Gastroesophageal sphincter (tissue), 3 donors: ENCODE data around the gene CPT1A.

Experiments
- EP300 ChIP-seq: sonication (generic); formaldehyde crosslinking; IDR thresholded peaks from one replicate; pipeline ENCODE4 v1.6.1; 2017; ENCODE audit warnings: antibody characterized with exemption, mild to moderate bottlenecking
- TF ChIP-seq, protein P1 (sequence below), 4 experiments: fragments of 200-600 bp in 2 of 4; fragments of 450-650 bp in 2 of 4; sonication (generic) in 1 of 4; IDR thresholded peaks; one replicate each; pipeline ENCODE4 v1.5.1; 2017 to 2019; ENCODE audit warnings: antibody characterized with exemption in 4 of 4, mild to moderate bottlenecking in 2 of 4, moderate library complexity in 2 of 4

DNA sequence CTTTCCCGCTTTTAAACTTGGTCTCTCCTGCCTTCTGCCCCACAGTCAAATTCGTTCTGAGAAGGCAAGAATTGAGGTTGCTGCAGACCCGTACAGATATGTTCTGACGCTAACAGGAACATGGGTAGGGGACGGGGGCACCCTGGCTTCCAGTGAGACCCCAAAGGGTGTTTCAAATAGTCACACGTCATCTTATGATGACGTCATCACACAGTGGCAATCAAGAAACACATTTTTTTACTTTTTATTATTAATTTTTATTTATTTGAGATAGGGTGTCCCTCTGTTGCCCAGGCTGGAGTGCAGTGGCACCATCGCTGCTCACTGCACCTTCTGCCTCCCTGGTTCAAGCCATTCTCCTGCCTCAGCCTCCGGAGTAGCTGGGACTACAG, 67.5 kb downstream of the CPT1A start:
- no peak for TF ChIP-seq EP300
- TF ChIP-seq, protein P1, sequence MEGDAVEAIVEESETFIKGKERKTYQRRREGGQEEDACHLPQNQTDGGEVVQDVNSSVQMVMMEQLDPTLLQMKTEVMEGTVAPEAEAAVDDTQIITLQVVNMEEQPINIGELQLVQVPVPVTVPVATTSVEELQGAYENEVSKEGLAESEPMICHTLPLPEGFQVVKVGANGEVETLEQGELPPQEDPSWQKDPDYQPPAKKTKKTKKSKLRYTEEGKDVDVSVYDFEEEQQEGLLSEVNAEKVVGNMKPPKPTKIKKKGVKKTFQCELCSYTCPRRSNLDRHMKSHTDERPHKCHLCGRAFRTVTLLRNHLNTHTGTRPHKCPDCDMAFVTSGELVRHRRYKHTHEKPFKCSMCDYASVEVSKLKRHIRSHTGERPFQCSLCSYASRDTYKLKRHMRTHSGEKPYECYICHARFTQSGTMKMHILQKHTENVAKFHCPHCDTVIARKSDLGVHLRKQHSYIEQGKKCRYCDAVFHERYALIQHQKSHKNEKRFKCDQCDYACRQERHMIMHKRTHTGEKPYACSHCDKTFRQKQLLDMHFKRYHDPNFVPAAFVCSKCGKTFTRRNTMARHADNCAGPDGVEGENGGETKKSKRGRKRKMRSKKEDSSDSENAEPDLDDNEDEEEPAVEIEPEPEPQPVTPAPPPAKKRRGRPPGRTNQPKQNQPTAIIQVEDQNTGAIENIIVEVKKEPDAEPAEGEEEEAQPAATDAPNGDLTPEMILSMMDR (IDR thresholded peaks at IDR 0.05), result no peak
